Vagina (tissue), 2 donors: ENCODE data around the gene MRGPRD.

Experiments used
- POLR2A ChIP-seq, 2 donors: fragments of 450-650 bp; IDR thresholded peaks; one replicate each; pipeline ENCODE4 v1.6.1; 2017; ENCODE audit warnings: antibody characterized with exemption in 2 of 2, mild to moderate bottlenecking in 2 of 2, moderate library complexity in 2 of 2
- POLR2AphosphoS5 ChIP-seq, 2 donors: sonication (generic); formaldehyde crosslinking; IDR thresholded peaks; one replicate each; pipeline ENCODE4 v1.9.0; 2017; ENCODE audit warnings: antibody characterized with exemption in 2 of 2, mild to moderate bottlenecking in 2 of 2, low read depth in 1 of 2; ENCODE audit not compliant: insufficient read depth in 1 of 2
- TF ChIP-seq, protein P1 (sequence below), 3 experiments: fragments of 450-650 bp in 2 of 3; fragments of 200-600 bp in 1 of 3; sonication (generic) in 1 of 3; IDR thresholded peaks; one replicate each; pipeline ENCODE4 v1.5.1; 2017 to 2019; ENCODE audit warnings: antibody characterized with exemption in 3 of 3, mild to moderate bottlenecking in 2 of 3, moderate library complexity in 2 of 3

DNA sequence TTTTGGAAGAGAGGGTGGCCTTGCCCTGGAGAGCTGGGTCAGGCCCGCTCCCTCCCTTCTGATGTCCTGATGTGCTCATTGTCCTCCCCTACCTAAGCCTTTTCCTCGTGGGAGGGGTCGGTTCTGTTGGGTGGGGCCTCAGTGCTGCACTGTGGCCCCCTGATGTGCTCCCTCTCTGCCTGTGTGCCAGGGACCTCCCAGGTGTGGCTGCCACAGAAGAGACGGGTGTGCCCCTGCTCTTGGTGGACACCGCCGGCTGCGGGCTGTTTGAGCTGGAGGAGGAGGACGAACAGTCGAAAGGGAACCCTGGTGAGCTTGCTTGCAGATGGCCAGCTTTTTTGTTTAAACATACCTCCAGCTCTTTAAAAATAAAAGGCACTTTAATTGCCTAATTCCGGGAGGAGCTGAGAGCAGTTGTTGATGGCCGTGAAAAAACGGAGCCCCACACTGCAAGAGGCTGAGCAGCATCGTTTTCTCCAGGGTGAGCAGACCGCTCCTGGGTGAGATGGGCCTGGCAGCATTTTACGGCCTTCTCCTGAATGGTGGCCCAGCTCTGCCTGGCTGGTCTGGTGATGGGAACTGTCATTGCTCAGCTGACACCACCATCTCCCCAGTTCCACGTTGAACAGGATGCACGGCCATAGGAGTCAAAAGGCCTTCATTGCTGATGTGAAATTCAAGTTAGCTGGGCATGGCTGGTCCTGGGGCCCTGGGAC lies 47.0 kb downstream of the MRGPRD start:
- TF ChIP-seq, protein P1, sequence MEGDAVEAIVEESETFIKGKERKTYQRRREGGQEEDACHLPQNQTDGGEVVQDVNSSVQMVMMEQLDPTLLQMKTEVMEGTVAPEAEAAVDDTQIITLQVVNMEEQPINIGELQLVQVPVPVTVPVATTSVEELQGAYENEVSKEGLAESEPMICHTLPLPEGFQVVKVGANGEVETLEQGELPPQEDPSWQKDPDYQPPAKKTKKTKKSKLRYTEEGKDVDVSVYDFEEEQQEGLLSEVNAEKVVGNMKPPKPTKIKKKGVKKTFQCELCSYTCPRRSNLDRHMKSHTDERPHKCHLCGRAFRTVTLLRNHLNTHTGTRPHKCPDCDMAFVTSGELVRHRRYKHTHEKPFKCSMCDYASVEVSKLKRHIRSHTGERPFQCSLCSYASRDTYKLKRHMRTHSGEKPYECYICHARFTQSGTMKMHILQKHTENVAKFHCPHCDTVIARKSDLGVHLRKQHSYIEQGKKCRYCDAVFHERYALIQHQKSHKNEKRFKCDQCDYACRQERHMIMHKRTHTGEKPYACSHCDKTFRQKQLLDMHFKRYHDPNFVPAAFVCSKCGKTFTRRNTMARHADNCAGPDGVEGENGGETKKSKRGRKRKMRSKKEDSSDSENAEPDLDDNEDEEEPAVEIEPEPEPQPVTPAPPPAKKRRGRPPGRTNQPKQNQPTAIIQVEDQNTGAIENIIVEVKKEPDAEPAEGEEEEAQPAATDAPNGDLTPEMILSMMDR (IDR thresholded peaks at IDR 0.05) = no peak
- TF ChIP-seq POLR2AphosphoS5 (IDR thresholded peaks at IDR 0.05; ENCODE audit: insufficient read depth in 1 of 2, low read depth in 1 of 2) = no peak
- no peak for TF ChIP-seq POLR2A (IDR thresholded peaks at IDR 0.05)
